ENCODE data around the gene ANKRD29. TPM values are rescaled to one million over a fixed set of nuclear protein-coding genes. Genes with fewer than 3 reads are reported as not detected.

Gene ANKRD29
- total RNA-seq, 1 experiment from 2014 or later: 8.2 TPM

DNA sequence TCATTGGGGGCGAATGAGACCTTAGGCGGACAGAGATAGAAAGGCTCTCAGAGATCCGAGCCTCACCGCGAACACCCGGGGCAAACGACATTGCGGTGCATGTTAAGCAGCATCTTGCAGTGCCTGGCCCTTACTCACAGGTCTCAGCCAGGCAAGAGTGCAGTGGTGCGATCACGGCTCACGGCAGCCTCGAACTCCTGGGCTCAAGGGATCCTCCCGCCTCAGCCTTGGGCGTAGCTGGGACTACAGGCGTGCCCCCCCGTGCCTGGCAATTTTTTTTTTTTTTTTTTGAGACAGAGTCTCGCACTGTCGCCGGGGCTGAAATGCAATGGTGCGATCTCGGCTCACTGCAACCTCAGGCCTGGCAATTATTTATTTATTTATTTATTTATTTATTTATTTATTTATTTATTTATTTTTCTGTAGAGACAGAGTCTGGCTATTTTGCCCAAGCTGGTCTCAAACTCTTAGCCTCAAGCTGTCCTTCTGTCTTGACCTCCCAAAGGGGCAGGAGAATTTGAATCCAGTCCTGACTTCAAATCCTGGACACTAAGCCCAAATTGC lies 27.9 kb upstream of the ANKRD29 start:
- H3K4me1 Mint-ChIP-seq (ENCODE audit: low read depth, unreplicated experiment): peaks cover 14% of the 10 kb centered on the region
- TF ChIP-seq CTCF (IDR thresholded peaks at IDR 0.05; ENCODE audit: insufficient read depth in 1 of 2, low read depth in 1 of 2, low read length in 1 of 2, severe bottlenecking in 1 of 2, unreplicated experiment in 1 of 2): no peak
- H3K27me3 Mint-ChIP-seq (ENCODE audit: insufficient read depth, unreplicated experiment): no peaks in the 10 kb centered on the region
- H3K27ac Mint-ChIP-seq (ENCODE audit: unreplicated experiment): no peak overlapping the region
- ChIA-PET CTCF (no interaction called here), POLR2A (no interaction called here)
- intact Hi-C loops (cut with micrococcal nuclease; ENCODE audit: unreplicated experiment): no loop called here
- peak overlapping the region; percentile 67 for H3K4me3 ChIP-seq (ENCODE audit: low read depth, low read length)
- peak overlapping the region; percentile 80 for H3K4me3 Mint-ChIP-seq (ENCODE audit: unreplicated experiment)
- BruUV-seq (replicated peaks): no TSS peak
- no peaks in the 10 kb centered on the region for H3K27me3 ChIP-seq (replicated peaks; ENCODE audit: control insufficient read depth, insufficient read depth, low read length)
- no peaks in the 10 kb centered on the region for H3K9me3 Mint-ChIP-seq (ENCODE audit: unreplicated experiment)
- peaks cover 17% of the 10 kb centered on the region; the same call in 1 of the 2 replicates for H3K4me1 ChIP-seq
- DNase-seq: no peak
- H3K36me3 Mint-ChIP-seq (ENCODE audit: insufficient read depth, unreplicated experiment): peaks cover 5% of the 10 kb centered on the region
- H3K9me3 ChIP-seq: no peaks in the 10 kb centered on the region
- H3K36me3 ChIP-seq (ENCODE audit: control insufficient read depth, insufficient read depth, low read length): no peaks in the 10 kb centered on the region

GRCh38 chr18:23689616-23690504 lies 27.1 kb upstream of the ANKRD29 start:
- H3K4me3 Mint-ChIP-seq (ENCODE audit: unreplicated experiment): peak overlapping the region; percentile 80
- H3K9me3 ChIP-seq: no peaks in the 10 kb centered on the region
- no TSS peak for BruUV-seq (replicated peaks)
- no peaks in the 10 kb centered on the region for H3K36me3 ChIP-seq (ENCODE audit: control insufficient read depth, insufficient read depth, low read length)
- DNase-seq: peak in 1 of 2 experiments; percentile 40
- intact Hi-C loops (cut with micrococcal nuclease; ENCODE audit: unreplicated experiment): no loop called here
- ChIA-PET CTCF (no interaction called here), POLR2A (no interaction called here)
- no peak for TF ChIP-seq CTCF (IDR thresholded peaks at IDR 0.05; ENCODE audit: insufficient read depth in 1 of 2, low read depth in 1 of 2, low read length in 1 of 2, severe bottlenecking in 1 of 2, unreplicated experiment in 1 of 2)
- H3K36me3 Mint-ChIP-seq (ENCODE audit: insufficient read depth, unreplicated experiment): peaks cover 5% of the 10 kb centered on the region
- no peaks in the 10 kb centered on the region for H3K9me3 Mint-ChIP-seq (ENCODE audit: unreplicated experiment)
- H3K27me3 Mint-ChIP-seq (ENCODE audit: insufficient read depth, unreplicated experiment): no peaks in the 10 kb centered on the region
- H3K27ac Mint-ChIP-seq (ENCODE audit: unreplicated experiment): no peak overlapping the region
- peak overlapping the region; percentile 67 for H3K4me3 ChIP-seq (ENCODE audit: low read depth, low read length)
- peaks cover 14% of the 10 kb centered on the region for H3K4me1 Mint-ChIP-seq (ENCODE audit: low read depth, unreplicated experiment)
- peaks cover 11% of the 10 kb centered on the region; the same call in 1 of the 2 replicates for H3K4me1 ChIP-seq
- H3K27me3 ChIP-seq (replicated peaks; ENCODE audit: control insufficient read depth, insufficient read depth, low read length): no peaks in the 10 kb centered on the region

DNA sequence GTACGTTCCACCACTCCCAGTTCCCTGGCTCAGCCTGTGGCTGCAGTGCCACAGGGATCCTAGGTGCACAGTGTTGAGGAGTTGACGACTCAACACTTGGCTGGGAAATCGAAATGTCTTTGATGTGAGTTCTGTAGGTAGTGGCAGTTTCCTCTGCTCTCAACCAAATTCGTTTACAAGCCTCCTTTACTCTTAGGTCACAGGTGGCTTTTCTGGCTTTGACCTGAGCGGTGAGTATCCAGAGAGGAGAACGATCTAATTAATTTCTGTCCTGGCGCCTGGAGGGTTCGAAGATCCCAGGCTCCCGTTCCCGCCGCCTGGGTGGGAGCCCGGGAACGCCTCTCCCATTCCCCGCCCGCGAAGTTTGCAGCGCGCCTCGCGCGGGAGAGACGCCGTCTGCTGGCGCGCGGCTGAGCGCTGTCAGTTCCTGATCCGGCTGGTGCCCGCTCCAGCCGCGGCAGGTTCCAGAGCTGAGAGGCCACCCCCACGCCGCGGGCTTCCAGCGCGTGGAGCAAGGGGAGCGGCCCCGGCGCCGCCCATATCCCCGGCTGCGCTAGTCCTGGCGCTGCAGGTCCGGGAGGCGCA lies 26.4 kb upstream of the ANKRD29 start, which contains the start of gene LAMA3:
Gene LAMA3 (plus strand): TSS at position 423 of the 585 bp plus-strand sequence. CDS start 231 bp downstream, outside the sequence.
- intact Hi-C loops (cut with micrococcal nuclease; ENCODE audit: unreplicated experiment): no loop called here
- Histone ChIP-seq H3K4me1 (peaks cover 6% of the 10 kb centered on the region; the same call in 1 of the 2 replicates), H3K27me3 (replicated peaks; ENCODE audit: control insufficient read depth, insufficient read depth, low read length) (no peaks in the 10 kb centered on the region), H3K4me3 (ENCODE audit: low read depth, low read length) (peak within 1 kb of the TSS; percentile 67), H3K36me3 (ENCODE audit: control insufficient read depth, insufficient read depth, low read length) (no peaks in the 10 kb centered on the region), H3K9me3 (no peaks in the 10 kb centered on the region)
- no TSS peak for BruUV-seq (replicated peaks)
- Mint-ChIP-seq H3K4me3 (ENCODE audit: unreplicated experiment) (peak within 1 kb of the TSS; percentile 80), H3K27me3 (ENCODE audit: insufficient read depth, unreplicated experiment) (no peaks in the 10 kb centered on the region), H3K4me1 (ENCODE audit: low read depth, unreplicated experiment) (peaks cover 7% of the 10 kb centered on the region), H3K36me3 (ENCODE audit: insufficient read depth, unreplicated experiment) (peaks cover 5% of the 10 kb centered on the region), H3K27ac (ENCODE audit: unreplicated experiment) (no peak within 1 kb of the TSS), H3K9me3 (ENCODE audit: unreplicated experiment) (no peaks in the 10 kb centered on the region)
- ChIA-PET CTCF (no interaction called here), POLR2A (no interaction called here)
- TF ChIP-seq CTCF (IDR thresholded peaks at IDR 0.05; ENCODE audit: insufficient read depth in 1 of 2, low read depth in 1 of 2, low read length in 1 of 2, severe bottlenecking in 1 of 2, unreplicated experiment in 1 of 2): peak in 1 of 2 experiments; percentile 31
- DNase-seq: peak; percentile 53 to 68

All from Caco-2 (cell line).